ENCODE results near the gene NFXL1.

The NFXL1 gene

DNA sequence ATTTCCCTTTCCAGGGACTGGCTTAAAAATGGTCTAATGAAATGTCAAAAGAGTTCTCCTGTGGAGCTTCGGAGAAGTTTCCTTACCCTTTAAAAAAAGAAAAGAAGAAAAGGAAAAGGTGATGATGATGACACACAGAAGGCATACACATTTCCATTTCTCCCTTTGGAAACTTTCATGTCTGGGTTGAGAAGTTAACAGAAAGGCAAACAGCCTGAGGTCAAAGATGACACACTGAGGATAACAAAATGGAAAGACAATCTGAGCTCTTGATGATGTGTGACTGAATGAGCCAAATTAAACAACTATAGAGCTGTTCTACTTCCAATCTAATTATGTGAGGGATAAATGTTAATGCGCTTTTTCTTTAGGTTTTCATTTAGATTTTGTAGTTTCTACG lies 32.2 kb downstream of the NFXL1 start:
- no peak for DNase-seq

DNA sequence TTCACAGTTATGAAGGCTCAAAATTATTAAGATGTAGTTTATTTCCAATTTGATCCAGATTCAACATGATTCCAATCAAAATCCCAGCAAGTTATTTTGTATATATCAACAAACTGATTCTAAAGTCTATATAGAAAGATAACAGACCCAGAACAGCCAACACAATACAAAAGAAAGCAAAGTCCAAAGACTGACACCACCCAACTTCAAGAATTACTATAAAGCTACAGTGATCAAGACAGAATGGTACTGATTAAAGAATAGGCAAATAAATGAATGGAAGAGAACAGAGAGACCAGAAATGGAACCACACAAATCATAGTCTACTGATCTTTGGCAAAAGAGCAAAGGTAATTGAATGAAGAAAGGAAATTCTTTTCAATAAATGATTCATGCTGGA lies 34.9 kb downstream of the NFXL1 start:
- no peak for DNase-seq

DNA sequence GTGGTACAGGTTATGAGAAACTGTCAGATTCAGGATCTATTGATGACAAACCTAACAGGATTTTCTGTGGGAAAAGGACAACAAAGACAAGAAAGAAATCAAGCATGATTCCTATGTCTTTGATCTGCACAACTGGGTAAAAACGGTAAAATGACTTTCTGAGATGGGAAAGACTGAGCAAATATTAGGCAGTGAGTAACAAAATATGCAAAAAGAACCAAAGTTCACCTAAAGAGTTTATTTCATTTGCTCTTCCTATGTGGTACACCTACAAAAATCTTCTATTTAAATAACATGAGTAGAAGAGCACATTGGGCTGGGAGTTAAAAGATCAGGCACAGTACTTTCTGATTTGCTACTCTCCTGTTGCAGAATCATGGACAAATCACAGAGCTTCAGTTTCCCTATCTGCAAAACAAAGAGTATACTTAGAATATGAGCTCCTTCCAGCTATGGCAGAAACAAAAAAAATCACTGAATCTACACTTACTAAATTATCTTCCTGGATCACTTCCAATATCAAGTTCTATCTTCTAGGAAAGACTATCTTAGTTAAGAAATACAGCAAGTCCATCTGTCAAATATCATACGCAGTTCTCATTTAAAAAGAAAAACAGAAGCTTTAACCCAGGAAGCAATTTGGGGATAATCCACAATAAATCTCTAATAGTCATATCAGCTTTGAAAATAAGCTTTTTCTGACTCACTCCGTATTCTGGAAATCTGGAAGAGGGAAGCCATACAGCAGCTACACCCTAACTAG lies 37.4 kb downstream of the NFXL1 start:
- DNase-seq = no peak

DNA sequence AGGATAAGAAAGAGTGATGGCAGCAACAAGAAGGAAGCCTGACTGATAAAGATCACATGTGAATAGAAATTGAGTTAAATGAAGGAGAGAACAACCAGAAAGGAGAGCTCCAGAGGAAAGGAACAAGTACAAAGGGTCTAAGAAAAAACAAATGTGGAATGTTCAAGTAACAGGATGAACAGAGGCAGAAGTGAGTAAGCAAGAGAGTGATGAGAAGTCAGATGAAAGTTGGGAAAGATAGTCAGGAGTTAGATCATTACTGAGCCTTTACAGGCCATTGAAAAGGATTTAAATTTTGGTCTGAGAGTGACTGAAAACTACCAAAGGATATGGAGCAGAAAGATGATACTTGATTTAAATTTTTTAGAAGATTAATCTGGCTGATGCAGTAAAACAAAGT lies 38.1 kb downstream of the NFXL1 start:
- no peak for DNase-seq

DNA sequence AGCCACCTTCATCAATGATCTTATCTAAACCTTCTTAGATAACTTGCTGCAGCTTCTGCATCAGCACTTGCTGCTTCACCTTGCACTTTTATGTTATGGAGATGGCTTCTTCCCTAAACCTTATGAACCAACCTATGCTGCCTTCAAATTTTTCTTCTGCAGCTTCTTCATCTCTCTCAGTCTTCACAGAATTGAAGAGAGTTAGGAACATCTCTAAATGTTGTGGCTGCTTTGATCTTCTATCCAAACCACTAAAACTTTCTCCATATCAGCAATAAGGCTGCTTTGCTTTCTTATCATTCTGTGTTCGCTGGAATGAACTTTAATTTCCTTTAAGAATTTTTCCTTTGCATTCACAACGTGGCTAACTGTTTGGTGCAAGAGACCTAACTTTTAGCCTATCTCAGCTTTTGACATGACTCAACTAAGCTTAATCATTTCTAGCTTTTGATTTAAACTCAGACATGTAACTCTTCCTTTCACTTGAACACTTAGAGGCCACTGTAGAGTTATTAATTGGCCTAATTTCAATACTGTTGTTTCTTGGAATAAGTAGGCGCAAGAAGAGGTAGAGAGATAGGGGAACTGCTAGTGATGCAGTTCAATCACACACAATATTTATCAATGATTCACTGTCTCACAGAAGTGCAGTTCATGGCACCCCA lies 40.4 kb downstream of the NFXL1 start:
- no peak for DNase-seq

DNA sequence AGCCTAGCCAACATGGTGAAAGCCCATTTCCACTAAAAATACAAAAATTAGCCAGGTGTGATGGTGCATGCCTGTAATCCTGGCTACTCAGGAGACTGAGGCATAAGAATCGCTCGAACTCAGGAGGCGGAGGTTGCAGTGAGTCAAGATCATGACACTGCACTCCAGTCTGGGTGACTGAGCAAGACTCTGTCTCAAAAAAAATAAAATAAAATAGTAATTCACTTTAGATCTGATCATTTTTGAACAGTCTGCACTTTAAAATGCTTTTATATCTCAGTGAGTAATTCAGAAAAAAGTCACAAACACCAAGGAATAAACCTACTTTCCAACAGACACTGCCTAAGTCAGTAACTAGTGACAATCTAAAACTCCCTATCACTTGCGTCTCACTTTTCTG lies 50.9 kb downstream of the NFXL1 start:
- DNase-seq = no peak

DNA sequence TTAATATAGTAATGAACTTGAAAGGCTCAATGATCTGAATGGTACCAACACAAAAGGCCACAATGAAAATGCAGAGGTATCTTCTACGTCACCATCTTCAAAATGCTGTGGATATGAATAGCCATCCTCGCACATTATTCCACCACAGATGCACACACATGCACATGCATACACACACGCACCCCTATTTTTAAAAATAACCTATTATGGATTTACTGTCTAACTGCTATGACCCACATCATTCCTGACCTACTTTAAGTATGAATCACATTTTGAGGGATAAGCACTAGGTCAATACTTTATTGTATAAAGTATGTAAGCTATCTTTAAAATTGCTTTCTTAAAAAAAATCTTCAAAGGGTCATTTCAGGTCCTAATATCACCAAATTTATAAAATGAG lies 52.1 kb downstream of the NFXL1 start:
- DNase-seq = no peak

DNA sequence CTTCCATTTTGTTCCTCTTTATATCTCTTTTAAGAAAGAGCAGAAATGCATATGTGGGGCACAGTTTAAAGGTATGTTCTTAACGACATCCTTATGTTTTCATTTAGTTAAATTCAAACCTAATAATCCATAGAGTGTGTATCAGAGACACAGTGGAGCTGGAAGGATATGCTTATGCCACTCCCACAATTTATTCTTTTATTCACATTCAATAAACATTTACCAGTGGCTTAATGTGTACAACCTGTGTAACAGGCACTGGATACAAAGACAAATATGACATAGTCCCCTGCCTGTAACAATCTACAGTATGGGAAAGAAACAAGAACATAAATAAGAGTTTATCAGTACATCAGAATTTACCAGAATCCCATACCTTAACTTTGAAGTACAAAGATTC lies 54.1 kb downstream of the NFXL1 start:
- DNase-seq = no peak

DNA sequence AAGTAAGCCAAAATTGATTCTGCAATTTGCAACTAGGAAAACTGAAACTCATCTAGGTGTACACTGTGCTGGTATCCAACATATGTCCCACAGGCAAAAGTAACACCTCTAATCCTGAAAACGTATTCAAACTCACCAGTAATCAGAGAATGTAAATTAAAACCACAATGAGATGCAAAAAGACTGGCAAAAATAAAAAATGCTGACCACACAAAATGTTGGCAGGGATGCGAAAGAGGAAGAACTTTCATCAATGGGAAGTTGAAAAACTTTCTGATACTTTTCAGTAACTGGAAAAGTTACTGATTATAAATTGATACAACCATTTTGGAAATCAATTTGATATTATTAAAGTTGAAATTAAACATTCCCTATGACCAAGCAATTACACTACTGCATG lies 56.4 kb downstream of the NFXL1 start:
- no peak for DNase-seq

DNA sequence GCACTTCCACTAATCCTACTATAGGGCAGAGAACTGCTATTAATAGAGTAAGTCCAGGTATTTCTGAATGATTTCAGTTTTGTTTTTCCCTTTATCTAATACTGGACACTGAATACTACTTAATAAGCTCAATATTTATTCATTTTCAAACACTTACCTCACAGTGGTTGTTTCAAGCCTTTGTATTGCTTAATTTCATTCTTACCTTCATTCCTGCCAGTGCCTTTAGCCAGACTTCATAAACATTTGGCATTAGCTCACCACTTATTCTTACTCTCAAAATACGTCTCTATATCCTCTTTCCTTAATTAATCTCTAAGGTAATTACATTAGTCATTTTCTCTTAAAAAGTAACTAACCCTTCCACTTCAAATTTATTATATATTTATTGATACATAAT lies 57.7 kb downstream of the NFXL1 start:
- no peak for DNase-seq

DNA sequence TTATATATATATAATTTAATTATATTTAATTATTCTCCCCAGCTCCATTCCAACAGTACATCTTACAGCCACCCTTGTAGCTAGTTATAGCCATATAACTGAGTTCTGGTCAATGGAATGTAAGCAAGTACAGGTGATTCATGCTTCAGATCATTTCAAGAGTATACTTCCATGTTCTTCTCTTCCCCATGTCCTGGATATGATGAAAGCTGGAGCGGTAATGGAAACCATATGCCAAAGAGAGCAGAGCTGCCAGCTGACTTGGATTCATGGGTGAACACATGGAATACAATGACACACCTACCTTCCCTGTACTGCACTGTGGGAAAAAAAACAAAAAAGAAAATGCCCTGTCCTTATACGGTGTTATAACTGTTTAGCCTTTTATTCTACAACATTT lies 59.0 kb downstream of the NFXL1 start:
- no peak for DNase-seq

DNA sequence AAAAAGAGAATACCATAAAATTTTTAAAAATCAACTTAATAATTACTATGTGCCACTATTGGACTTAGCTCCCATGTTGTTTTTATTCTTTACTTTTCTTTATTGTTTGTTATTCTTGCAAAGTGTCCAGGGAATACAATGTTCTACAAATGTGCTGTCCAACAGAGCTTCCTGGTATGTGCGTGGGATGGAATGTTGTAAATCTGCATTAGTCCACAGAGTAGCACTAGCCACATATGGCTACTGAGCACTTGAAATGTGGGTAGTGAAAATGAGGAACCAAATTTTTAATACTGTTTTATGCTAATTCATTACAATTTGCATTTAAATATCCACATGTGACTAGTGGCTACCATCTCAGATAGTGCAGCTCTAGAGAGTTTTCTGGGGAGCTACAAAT lies 62.2 kb downstream of the NFXL1 start:
- DNase-seq = no peak

DNA sequence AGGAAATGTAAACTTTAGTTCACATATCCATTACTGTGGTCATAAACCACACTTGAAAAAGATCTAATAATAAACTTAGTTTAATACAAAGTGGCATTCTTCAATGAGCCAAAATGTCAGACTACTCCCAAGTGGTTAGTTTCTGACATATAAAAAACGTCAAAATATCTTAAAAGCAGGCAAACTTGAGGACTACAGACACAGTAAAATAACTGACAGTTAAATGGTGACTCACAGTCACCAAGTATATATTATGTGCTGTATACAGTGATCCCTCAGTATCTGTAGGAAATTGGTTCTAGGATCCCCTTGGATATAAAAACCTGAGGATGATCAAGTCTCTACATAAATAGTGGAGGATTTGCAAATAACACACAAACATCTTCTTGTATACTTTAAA lies 64.9 kb downstream of the NFXL1 start:
- DNase-seq = no peak

DNA sequence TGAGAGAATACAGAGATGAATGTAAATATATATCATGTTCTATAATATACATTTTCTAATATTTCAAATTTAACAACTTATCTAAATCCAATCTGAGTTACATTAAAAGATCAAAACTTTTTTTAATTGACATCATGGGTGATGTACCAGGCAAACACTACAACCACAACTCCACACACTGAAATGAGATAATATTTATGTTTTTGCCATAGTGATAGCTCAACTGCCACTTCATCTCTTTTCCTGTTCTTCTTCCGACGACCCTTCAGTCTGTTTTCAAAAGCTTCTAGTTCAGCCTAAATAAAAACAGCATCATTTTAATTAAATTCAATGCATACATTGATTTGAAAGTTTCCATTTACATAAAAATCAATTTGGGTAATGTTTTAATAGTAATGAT lies 66.3 kb downstream of the NFXL1 start:
- DNase-seq = no peak

DNA sequence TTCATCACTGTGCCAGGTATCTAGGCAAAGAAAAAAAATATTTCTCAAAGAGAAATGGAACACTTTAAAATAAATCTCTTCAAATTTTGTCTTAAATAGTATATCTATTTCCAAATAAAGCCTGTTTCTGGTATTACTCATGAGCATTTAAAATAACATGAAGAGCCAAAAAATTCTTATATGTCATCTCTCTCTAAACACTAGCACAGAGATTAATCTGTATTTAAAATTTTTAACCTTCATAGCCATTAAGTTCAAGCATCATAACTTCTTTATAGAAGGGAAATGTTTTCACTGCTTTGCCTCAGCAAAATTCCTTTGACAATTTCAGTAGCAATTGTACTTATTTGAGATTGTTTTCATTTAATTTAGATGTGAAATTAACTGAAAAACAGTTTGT lies 71.4 kb downstream of the NFXL1 start:
- DNase-seq = no peak

DNA sequence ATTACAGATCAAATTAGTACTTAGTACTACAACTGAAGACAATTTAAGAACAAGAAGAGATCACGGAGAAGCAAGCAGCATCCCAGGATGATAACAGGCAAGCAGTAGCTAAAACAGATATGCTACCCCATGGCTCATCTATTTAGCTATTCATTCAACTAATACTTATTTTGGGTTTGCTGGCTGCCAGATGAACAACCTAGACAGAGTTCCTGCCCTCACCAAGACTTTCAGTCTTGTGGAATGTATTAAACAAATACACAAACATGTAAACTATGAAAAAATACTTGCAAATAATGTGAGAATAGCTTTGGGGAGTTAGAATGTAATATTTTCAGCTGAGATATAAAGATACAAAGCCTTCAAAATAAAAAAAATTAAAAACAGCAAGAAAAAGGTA lies 74.1 kb downstream of the NFXL1 start:
- DNase-seq = no peak

DNA sequence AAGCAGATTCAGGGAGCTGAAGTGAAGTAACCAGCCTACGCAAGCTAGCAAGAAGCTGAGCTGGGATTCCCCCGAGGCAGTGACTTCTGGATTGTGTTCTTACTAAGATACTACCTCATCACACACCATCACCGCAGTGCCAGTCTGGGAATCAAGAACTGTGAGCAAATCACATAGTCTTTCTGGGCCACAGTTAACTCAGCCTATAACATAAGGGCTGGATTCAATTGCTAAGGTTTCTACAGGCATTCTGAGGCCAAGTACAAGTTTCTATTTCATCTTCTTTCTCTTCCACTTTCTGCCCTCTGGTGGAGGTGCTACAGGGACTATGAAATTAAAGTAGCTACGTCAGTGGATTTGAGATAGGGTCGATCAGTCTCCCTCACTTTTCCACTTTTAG lies 75.1 kb downstream of the NFXL1 start:
- DNase-seq = no peak

DNA sequence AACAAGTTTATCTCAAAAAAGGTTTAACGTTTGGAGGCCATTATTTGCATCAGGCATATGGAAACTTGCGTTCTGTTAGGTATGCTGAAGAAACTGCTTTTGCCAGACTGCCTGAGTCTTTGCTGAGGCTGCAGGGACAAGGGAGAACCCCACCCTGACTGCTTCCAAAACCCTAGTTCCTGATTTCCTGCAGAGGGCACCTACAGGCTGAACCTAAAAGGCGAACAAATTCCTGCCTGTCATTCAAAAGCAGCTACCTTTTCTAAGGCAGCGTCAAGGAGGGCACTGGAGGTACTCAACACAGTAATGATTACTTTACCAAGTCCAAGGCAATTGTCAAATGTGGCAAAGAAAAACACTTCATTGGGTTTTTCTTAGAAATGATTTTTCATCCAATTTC lies 75.9 kb downstream of the NFXL1 start:
- no peak for DNase-seq

DNA sequence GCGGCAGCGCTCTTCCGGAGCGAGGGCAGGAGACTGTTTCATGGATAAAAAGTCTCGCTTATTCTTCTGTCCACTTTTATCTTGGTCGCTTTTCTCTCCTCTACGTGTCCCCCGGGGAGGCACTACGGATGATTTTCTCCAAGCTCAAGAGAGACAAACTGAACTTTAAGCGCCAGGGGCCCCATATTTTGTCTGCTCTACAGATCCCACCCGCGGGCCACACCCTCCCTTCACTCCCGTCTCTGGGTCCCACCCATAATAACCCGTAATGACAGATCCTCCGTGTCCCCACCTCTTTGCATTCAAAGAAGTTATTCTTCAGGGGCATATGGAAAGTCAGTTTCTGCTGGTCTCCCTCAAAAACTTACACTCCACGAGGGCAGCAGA lies 76.5 kb downstream of the NFXL1 start, which contains the start of gene CORIN:
Gene CORIN, minus strand, starts transcription at position 160 of the 387 bp plus-strand sequence. Its CDS starts 118 bp downstream, at position 42.
- DNase-seq = no peak

DNA sequence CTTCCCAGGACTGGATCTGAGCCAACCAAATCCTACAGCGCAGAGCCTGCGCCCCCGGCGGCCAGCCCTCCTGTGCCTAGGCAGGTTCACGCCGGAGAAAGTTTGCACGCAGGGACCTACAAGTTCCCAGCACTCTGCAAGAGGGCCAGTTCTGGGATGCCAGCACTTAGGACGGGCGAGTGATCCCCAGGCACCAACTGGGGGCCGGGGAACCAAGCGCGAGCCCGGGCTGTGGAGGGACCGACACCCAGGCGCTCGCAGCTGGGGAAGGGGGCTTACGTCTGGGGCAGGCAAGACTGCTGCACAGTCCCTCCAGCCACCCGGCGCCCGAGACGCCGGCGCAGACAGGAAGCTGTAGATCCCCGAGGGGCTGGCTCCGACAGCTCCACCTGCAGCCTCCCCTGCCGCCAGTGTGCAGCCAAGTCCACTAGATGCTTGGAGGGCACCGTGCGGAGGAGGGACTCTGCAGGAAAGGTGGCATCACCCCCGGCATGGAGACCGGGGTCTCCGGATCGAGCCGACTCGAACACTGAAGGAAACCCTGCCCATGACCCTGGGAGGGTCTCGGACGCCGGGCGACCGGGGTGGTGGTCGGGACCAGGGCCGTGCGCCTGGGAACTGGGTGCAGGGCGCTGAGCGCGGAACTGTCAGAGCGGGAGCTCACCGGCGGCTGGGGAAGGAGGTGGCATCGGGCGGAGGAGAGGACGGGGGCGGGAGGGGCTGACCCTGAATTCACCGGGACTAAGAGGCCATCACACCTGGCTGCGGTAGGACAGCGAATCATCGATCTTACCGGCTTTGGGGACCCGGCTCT lies 77.1 kb downstream of the NFXL1 start:
- DNase-seq = peak; percentile 45

DNA sequence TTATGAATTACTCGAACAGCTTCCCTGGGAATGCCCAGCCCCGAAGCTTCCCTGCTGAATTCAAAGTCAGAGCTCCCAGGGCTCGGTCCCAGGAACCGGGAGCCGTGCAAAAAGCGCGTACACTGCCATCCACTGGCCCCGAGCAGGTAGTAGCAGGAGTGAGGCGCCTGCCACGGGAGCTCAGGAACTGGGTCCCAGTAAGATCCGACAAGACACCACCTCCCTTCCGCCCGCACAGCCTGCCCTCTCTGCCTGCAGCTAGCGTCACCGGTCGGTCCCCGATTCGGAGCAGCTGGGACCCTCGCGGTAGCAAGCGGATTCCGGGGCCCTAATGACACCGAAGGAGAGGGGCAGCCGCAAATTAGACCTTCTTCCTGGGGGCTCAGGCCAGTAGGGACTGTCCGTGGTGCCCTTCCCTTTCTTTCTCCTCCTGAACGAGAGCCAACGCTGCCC lies 77.7 kb downstream of the NFXL1 start:
- peak; percentile 42 for DNase-seq

DNA sequence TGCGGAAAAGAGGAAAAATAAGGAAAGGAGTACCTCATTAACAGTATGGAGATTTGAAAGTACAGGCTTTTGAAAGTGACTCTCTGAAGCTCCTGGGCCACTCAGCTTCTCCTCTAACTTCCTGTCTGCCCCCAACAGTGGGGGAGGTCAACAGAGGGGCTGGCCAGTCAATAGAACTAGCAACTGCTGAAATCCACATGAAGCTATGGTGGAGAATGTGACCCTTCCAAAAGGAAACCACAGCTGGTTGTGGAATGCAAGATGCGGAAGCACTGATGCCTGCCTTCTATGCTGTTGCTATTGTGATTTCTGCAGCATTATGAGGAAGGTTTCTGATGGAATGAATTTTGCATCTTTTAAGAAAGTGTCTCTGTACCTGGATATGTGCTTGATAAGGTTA lies 78.9 kb downstream of the NFXL1 start:
- DNase-seq = no peak

DNA sequence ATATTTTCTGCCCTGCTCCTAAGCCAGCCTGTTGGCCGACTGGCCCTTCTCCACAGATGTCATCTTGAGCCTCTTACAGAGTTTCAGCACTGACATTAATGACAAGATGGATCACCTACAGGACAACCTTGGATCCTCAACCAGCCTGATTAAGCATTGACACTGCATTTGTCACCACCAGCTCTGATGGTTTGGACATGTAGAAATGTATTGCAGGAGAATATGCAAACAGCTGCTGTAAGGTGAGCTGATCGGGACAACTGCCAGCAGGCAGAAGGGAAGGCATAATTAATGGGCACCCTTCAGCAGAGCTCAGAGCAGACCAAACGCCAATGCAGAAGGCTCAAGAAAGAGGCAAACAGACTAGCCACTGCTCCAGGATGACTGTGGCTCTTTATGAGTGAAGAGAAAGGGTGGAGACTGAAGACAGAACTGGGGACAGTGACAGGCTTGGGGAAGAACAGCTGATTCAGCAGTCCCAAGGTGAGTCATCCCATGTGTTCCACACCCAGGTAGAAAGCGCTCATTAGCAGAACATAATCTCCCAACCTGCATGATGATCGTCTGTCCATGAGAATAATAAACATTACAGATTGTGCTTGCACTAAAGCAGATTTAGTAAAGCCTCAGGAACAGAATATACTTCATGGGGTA lies 83.2 kb downstream of the NFXL1 start:
- no peak for DNase-seq
